Measurements from ENCODE around the gene UNC5C. TPM values are rescaled to one million over a fixed set of nuclear protein-coding genes. Genes with fewer than 3 reads are reported as not detected.

UNC5C gene
- total and polyA plus RNA-seq, 4 experiments from 2014 or later: not detected

GRCh38 chr4:95457353-95457752 is 91.4 kb downstream of the UNC5C start:
- ChIA-PET POLR2A (ENCODE audit: partially characterized antibody) (no interaction called here), CTCF (ENCODE audit: partially characterized antibody) (no interaction called here)
- Mint-ChIP-seq H3K27me3 (no peaks in the 10 kb centered on the region), H3K36me3 (no peaks in the 10 kb centered on the region), H3K4me1 (no peaks in the 10 kb centered on the region), H3K9me3 (peaks cover 0 to 2% (median 0%) of the 10 kb centered on the region in 8 donors), H3K27ac (no peak overlapping the region), H3K4me3 (no peak overlapping the region)
- Histone ChIP-seq H3K27me3 (ENCODE audit: insufficient read depth, low read length) (no peaks in the 10 kb centered on the region), H3K27ac (ENCODE audit: low read depth, low read length) (no peak overlapping the region), H3K4me3 (ENCODE audit: low read length in 2 of 2) (no peak overlapping the region), H3K4me1 (ENCODE audit: insufficient read depth, low read length) (no peaks in the 10 kb centered on the region), H3K9me3 (ENCODE audit: control insufficient read depth in 1 of 2, low read length in 2 of 2) (no peaks in the 10 kb centered on the region), H3K36me3 (ENCODE audit: insufficient read depth, low read length) (no peaks in the 10 kb centered on the region)
- intact Hi-C loops (cut with micrococcal nuclease): no loop called here
- DNase-seq: no peak

GRCh38 chr4:95450294-95450693 is 98.5 kb downstream of the UNC5C start:
- CTCF ChIA-PET (ENCODE audit: partially characterized antibody): no interaction called here

GRCh38 chr4:95446173-95446572 is 102.6 kb downstream of the UNC5C start:
- Mint-ChIP-seq H3K36me3 (no peaks in the 10 kb centered on the region), H3K4me1 (no peaks in the 10 kb centered on the region), H3K27ac (no peak overlapping the region), H3K9me3 (peaks cover 0 to 3% (median 0%) of the 10 kb centered on the region in 8 donors), H3K27me3 (no peaks in the 10 kb centered on the region), H3K4me3 (no peak overlapping the region)
- Histone ChIP-seq H3K36me3 (ENCODE audit: insufficient read depth, low read length) (no peaks in the 10 kb centered on the region), H3K27me3 (ENCODE audit: insufficient read depth, low read length) (no peaks in the 10 kb centered on the region), H3K4me3 (ENCODE audit: low read length in 2 of 2) (no peak overlapping the region), H3K9me3 (ENCODE audit: control insufficient read depth in 1 of 2, low read length in 2 of 2) (no peaks in the 10 kb centered on the region), H3K27ac (ENCODE audit: low read depth, low read length) (no peak overlapping the region), H3K4me1 (ENCODE audit: insufficient read depth, low read length) (no peaks in the 10 kb centered on the region)
- POLR2A ChIA-PET (ENCODE audit: partially characterized antibody): no interaction called here
- intact Hi-C loops (cut with micrococcal nuclease): no loop called here
- CTCF ChIA-PET (ENCODE audit: partially characterized antibody): interaction anchor here (1.0 kb wide), 1 partner anchor 27 kb away, joined by 3 read pairs; no protein-coding TSS in a partner anchor
- DNase-seq: no peak

More at GRCh38 chr4:95450294-95450693, 98.5 kb downstream of the UNC5C start:
- no peak overlapping the region for H3K27ac ChIP-seq (ENCODE audit: low read depth, low read length)
- Mint-ChIP-seq H3K4me1 (no peaks in the 10 kb centered on the region), H3K36me3 (no peaks in the 10 kb centered on the region), H3K9me3 (no peaks in the 10 kb centered on the region), H3K27me3 (no peaks in the 10 kb centered on the region), H3K27ac (no peak overlapping the region), H3K4me3 (no peak overlapping the region)
- intact Hi-C loops (cut with micrococcal nuclease): no loop called here
- H3K9me3 ChIP-seq (ENCODE audit: control insufficient read depth in 1 of 2, low read length in 2 of 2): no peaks in the 10 kb centered on the region
- POLR2A ChIA-PET (ENCODE audit: partially characterized antibody): interaction anchor here (0.6 kb wide), 1 partner anchor 157 kb away, joined by 3 read pairs; no protein-coding TSS in a partner anchor
- H3K4me1 ChIP-seq (ENCODE audit: insufficient read depth, low read length): no peaks in the 10 kb centered on the region
- no peaks in the 10 kb centered on the region for H3K27me3 ChIP-seq (ENCODE audit: insufficient read depth, low read length)
- no peak overlapping the region for H3K4me3 ChIP-seq (ENCODE audit: low read length in 2 of 2)
- DNase-seq: no peak
- H3K36me3 ChIP-seq (ENCODE audit: insufficient read depth, low read length): no peaks in the 10 kb centered on the region

- peaks cover 0 to 3% (median 0%) of the 10 kb centered on the region in 8 donors for H3K9me3 Mint-ChIP-seq
- no peak overlapping the region for H3K27ac Mint-ChIP-seq
- H3K4me3 Mint-ChIP-seq: no peak overlapping the region
- no peak for DNase-seq
- Histone ChIP-seq H3K4me1 (ENCODE audit: insufficient read depth, low read length) (no peaks in the 10 kb centered on the region), H3K27me3 (ENCODE audit: insufficient read depth, low read length) (no peaks in the 10 kb centered on the region), H3K27ac (ENCODE audit: low read depth, low read length) (no peak overlapping the region), H3K36me3 (ENCODE audit: insufficient read depth, low read length) (no peaks in the 10 kb centered on the region), H3K4me3 (ENCODE audit: low read length in 2 of 2) (no peak overlapping the region), H3K9me3 (ENCODE audit: control insufficient read depth in 1 of 2, low read length in 2 of 2) (no peaks in the 10 kb centered on the region)
- H3K4me1 Mint-ChIP-seq: no peaks in the 10 kb centered on the region
- H3K36me3 Mint-ChIP-seq: no peaks in the 10 kb centered on the region
- CTCF ChIA-PET (ENCODE audit: partially characterized antibody): no interaction called here
- POLR2A ChIA-PET (ENCODE audit: partially characterized antibody): no interaction called here
- intact Hi-C loops (cut with micrococcal nuclease): no loop called here
- no peaks in the 10 kb centered on the region for H3K27me3 Mint-ChIP-seq
Observed at GRCh38 chr4:95445251-95445650, 103.5 kb downstream of the UNC5C start.

GRCh38 chr4:95444812-95445211 is 104.0 kb downstream of the UNC5C start:
- no peaks in the 10 kb centered on the region for H3K9me3 ChIP-seq (ENCODE audit: control insufficient read depth in 1 of 2, low read length in 2 of 2)
- no peak overlapping the region for H3K4me3 ChIP-seq (ENCODE audit: low read length in 2 of 2)
- H3K27me3 ChIP-seq (ENCODE audit: insufficient read depth, low read length): no peaks in the 10 kb centered on the region
- Mint-ChIP-seq H3K36me3 (no peaks in the 10 kb centered on the region), H3K4me1 (no peaks in the 10 kb centered on the region), H3K27ac (no peak overlapping the region), H3K27me3 (no peaks in the 10 kb centered on the region), H3K4me3 (no peak overlapping the region), H3K9me3 (peaks cover 0 to 3% (median 0%) of the 10 kb centered on the region in 8 donors)
- ChIA-PET CTCF (ENCODE audit: partially characterized antibody) (no interaction called here), POLR2A (ENCODE audit: partially characterized antibody) (no interaction called here)
- no peak overlapping the region for H3K27ac ChIP-seq (ENCODE audit: low read depth, low read length)
- no peaks in the 10 kb centered on the region for H3K4me1 ChIP-seq (ENCODE audit: insufficient read depth, low read length)
- no peak for DNase-seq
- intact Hi-C loops (cut with micrococcal nuclease): no loop called here
- no peaks in the 10 kb centered on the region for H3K36me3 ChIP-seq (ENCODE audit: insufficient read depth, low read length)

- intact Hi-C loops (cut with micrococcal nuclease): no loop called here
- H3K27ac ChIP-seq (ENCODE audit: low read depth, low read length): no peak overlapping the region
- DNase-seq: no peak
- peaks cover 0 to 3% (median 0%) of the 10 kb centered on the region in 8 donors for H3K9me3 Mint-ChIP-seq
- CTCF ChIA-PET (ENCODE audit: partially characterized antibody): no interaction called here
- H3K27me3 Mint-ChIP-seq: no peaks in the 10 kb centered on the region
- H3K4me1 Mint-ChIP-seq: no peaks in the 10 kb centered on the region
- H3K9me3 ChIP-seq (ENCODE audit: control insufficient read depth in 1 of 2, low read length in 2 of 2): no peaks in the 10 kb centered on the region
- no peak overlapping the region for H3K4me3 Mint-ChIP-seq
- POLR2A ChIA-PET (ENCODE audit: partially characterized antibody): no interaction called here
- H3K36me3 Mint-ChIP-seq: no peaks in the 10 kb centered on the region
- H3K4me1 ChIP-seq (ENCODE audit: insufficient read depth, low read length): no peaks in the 10 kb centered on the region
- no peaks in the 10 kb centered on the region for H3K27me3 ChIP-seq (ENCODE audit: insufficient read depth, low read length)
- no peaks in the 10 kb centered on the region for H3K36me3 ChIP-seq (ENCODE audit: insufficient read depth, low read length)
- no peak overlapping the region for H3K4me3 ChIP-seq (ENCODE audit: low read length in 2 of 2)
- H3K27ac Mint-ChIP-seq: no peak overlapping the region
Observed at GRCh38 chr4:95439896-95440295, 108.9 kb downstream of the UNC5C start.

GRCh38 chr4:95439071-95439470 is 109.7 kb downstream of the UNC5C start:
- no peaks in the 10 kb centered on the region for H3K36me3 Mint-ChIP-seq
- H3K27me3 ChIP-seq (ENCODE audit: insufficient read depth, low read length): no peaks in the 10 kb centered on the region
- H3K4me1 Mint-ChIP-seq: no peaks in the 10 kb centered on the region
- no peaks in the 10 kb centered on the region for H3K4me1 ChIP-seq (ENCODE audit: insufficient read depth, low read length)
- H3K27me3 Mint-ChIP-seq: no peaks in the 10 kb centered on the region
- no peaks in the 10 kb centered on the region for H3K36me3 ChIP-seq (ENCODE audit: insufficient read depth, low read length)
- H3K4me3 ChIP-seq (ENCODE audit: low read length in 2 of 2): no peak overlapping the region
- CTCF ChIA-PET (ENCODE audit: partially characterized antibody): interaction anchor here (1.2 kb wide), 1 partner anchor 10 kb away, joined by 3 read pairs; no protein-coding TSS in a partner anchor
- no peaks in the 10 kb centered on the region for H3K9me3 ChIP-seq (ENCODE audit: control insufficient read depth in 1 of 2, low read length in 2 of 2)
- H3K4me3 Mint-ChIP-seq: no peak overlapping the region
- intact Hi-C loops (cut with micrococcal nuclease): no loop called here
- no peak overlapping the region for H3K27ac Mint-ChIP-seq
- H3K27ac ChIP-seq (ENCODE audit: low read depth, low read length): no peak overlapping the region
- H3K9me3 Mint-ChIP-seq: peaks cover 0 to 3% (median 0%) of the 10 kb centered on the region in 8 donors
- POLR2A ChIA-PET (ENCODE audit: partially characterized antibody): no interaction called here
- DNase-seq: no peak

GRCh38 chr4:95432466-95432865 is 116.3 kb downstream of the UNC5C start:
- CTCF ChIA-PET (ENCODE audit: partially characterized antibody): no interaction called here
- Histone ChIP-seq H3K9me3 (ENCODE audit: control insufficient read depth in 1 of 2, low read length in 2 of 2) (no peaks in the 10 kb centered on the region), H3K36me3 (ENCODE audit: insufficient read depth, low read length) (no peaks in the 10 kb centered on the region), H3K4me1 (ENCODE audit: insufficient read depth, low read length) (no peaks in the 10 kb centered on the region), H3K27me3 (ENCODE audit: insufficient read depth, low read length) (no peaks in the 10 kb centered on the region), H3K4me3 (ENCODE audit: low read length in 2 of 2) (no peak overlapping the region), H3K27ac (ENCODE audit: low read depth, low read length) (no peak overlapping the region)
- H3K27me3 Mint-ChIP-seq: peaks cover 0 to 2% of the 10 kb centered on the region in 2 donors
- intact Hi-C loops (cut with micrococcal nuclease): no loop called here
- no peaks in the 10 kb centered on the region for H3K4me1 Mint-ChIP-seq
- no peak overlapping the region for H3K4me3 Mint-ChIP-seq
- H3K9me3 Mint-ChIP-seq: no peaks in the 10 kb centered on the region
- H3K27ac Mint-ChIP-seq: no peak overlapping the region
- H3K36me3 Mint-ChIP-seq: no peaks in the 10 kb centered on the region
- no peak for DNase-seq
- POLR2A ChIA-PET (ENCODE audit: partially characterized antibody): no interaction called here

All from CD4-positive, alpha-beta memory T cell (primary cell).